ENCODE results near the gene RBM47.

DNA sequence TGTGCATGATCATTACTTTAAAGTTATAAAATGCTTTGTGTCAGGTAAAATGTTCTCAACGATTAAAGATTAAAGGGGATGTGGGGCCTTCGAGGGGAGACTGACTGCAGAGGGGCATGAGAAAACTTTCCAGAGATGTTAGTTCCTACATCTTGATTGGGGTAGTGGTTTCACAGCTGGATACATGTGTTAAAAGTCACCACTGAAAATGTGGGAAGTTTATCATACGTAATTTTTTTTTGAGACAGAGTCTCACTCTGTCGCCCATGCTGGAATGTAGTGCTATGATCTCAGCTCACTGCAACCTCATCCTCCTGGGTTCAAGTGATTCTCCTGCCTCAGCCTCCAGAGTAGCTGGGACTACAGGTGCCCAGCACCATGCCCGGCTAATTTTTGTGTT is 79.5 kb downstream of the RBM47 start:
- TF ChIP-seq POLR2A (IDR thresholded peaks at IDR 0.05; ENCODE audit: low read length) (no peak), GATA1 (IDR thresholded peaks at IDR 0.05; ENCODE audit: low read depth, low read length) (no peak)
